K562 treated with DMSO at 1 percent for 24 hours (cell line): Measurements from ENCODE around the gene TRAPPC2. TPM values are rescaled to one million over a fixed set of nuclear protein-coding genes. Genes with fewer than 3 reads are reported as not detected.

Source experiments
- total RNA-seq: library from RNA; unstranded; fragments of 300-600 nt; gene quantifications from 2 replicates; pipeline ENCODE4 v1.2.3, GENCODE V29; 2022; ENCODE audit warnings: low read depth; ENCODE audit not compliant: insufficient read depth

The TRAPPC2 gene
- 6.8 and 7.8 TPM in 2 replicates for total RNA-seq

GRCh38 chrX:13734278-13735172, at the start of gene TRAPPC2, which contains the start of gene OFD1:
TSS of gene TRAPPC2 (minus strand) at chrX:13734620. CDS start at chrX:13719963, 14,657 bp downstream.
TSS of gene OFD1 (plus strand) at chrX:13734748. CDS start at chrX:13735072, 324 bp downstream.

GRCh38 chrX:13688958-13689740, 45.3 kb downstream of the TRAPPC2 start, which contains the start of gene RAB9A:
TSS of gene RAB9A (plus strand) at chrX:13689128. CDS start at chrX:13708747, 19,619 bp downstream.

Other genes starting within 250 kb of the TRAPPC2 start
- gene EGFL6, start 165.0 kb downstream of the TRAPPC2 start, total RNA-seq = 0.24 and 0.25 TPM in 2 replicates
- gene TCEANC, start 81.5 kb downstream of the TRAPPC2 start, total RNA-seq = 1.0 and 1.3 TPM in 2 replicates
- 12.0 and 13.8 TPM in 2 replicates for gene RAB9A, start 45.5 kb downstream of the TRAPPC2 start, total RNA-seq
- gene OFD1, start 128 bp upstream of the TRAPPC2 start, total RNA-seq = 17.6 and 18.7 TPM in 2 replicates
- not detected in 2 replicates for gene GPM6B, start 82.5 kb upstream of the TRAPPC2 start, total RNA-seq